CD14-positive monocyte (primary cell): ENCODE results near the gene KIDINS220. TPM values are rescaled to one million over a fixed set of nuclear protein-coding genes. Genes with fewer than 3 reads are reported as not detected.

ENCODE experiments used
- DNase-seq, 3 donors: peaks; one replicate each; pipeline ENCODE4 v3.0.0-alpha.2; 2011 to 2022
- H2AFZ ChIP-seq: 2 replicates; pipeline ENCODE4 v1.6.0; 2012; ENCODE audit warnings: mild to moderate bottlenecking, low read depth, low read length, inconsistent platforms; ENCODE audit not compliant: insufficient read depth, poor library complexity, severe bottlenecking
- H3K27ac ChIP-seq, 2 donors: 1 replicate in 1 of 2; 2 replicates in 1 of 2; pipeline ENCODE4 v1.5.1; 2012 to 2013; ENCODE audit warnings: low read length in 2 of 2, control low read depth in 1 of 2, inconsistent platforms in 1 of 2, low read depth in 1 of 2, mild to moderate bottlenecking in 1 of 2
- H3K27me3 ChIP-seq, 2 donors: one replicate each; pipeline versions ENCODE4 v1.6.0 to v1.6.1; 2011 to 2013; ENCODE audit warnings: low read length in 2 of 2; ENCODE audit not compliant: control insufficient read depth in 2 of 2, insufficient read depth in 2 of 2
- H3K36me3 ChIP-seq, 2 donors: replicated peaks in 1 of 2; 1 replicate in 1 of 2; 2 replicates in 1 of 2; pipeline versions ENCODE4 v1.5.1 to v1.6.1; 2012 to 2013; ENCODE audit warnings: low read length in 2 of 2, control low read depth in 1 of 2, inconsistent platforms in 1 of 2, mild to moderate bottlenecking in 1 of 2; ENCODE audit not compliant: insufficient read depth in 2 of 2, control insufficient read depth in 1 of 2
- H3K4me1 ChIP-seq, 2 donors: 1 replicate in 1 of 2; 2 replicates in 1 of 2; pipeline versions ENCODE4 v1.5.1 to v1.6.1; 2012 to 2013; ENCODE audit warnings: low read length in 2 of 2, control low read depth in 1 of 2, inconsistent platforms in 1 of 2, mild to moderate bottlenecking in 1 of 2, moderate library complexity in 1 of 2; ENCODE audit not compliant: insufficient read depth in 2 of 2, control insufficient read depth in 1 of 2
- H3K4me2 ChIP-seq: replicated peaks from 2 replicates; pipeline ENCODE3; 2012; ENCODE audit warnings: low read length, moderate library complexity, mild to moderate bottlenecking; ENCODE audit not compliant: poor library complexity, severe bottlenecking; ENCODE audit errors: extremely low read depth
- H3K4me3 ChIP-seq, 3 experiments: fragments of 200-600 bp in 1 of 3; sonication (generic) in 1 of 3; replicated peaks in 1 of 3; 1 replicate in 2 of 3; 2 replicates in 1 of 3; pipeline ENCODE4 v1.5.1; 2011 to 2013; ENCODE audit warnings: low read length in 3 of 3, mild to moderate bottlenecking in 3 of 3, control low read depth in 2 of 3, low read depth in 2 of 3, inconsistent platforms in 1 of 3, moderate library complexity in 1 of 3
- H3K79me2 ChIP-seq: 2 replicates; pipeline ENCODE4 v1.6.0; 2012; ENCODE audit warnings: mild to moderate bottlenecking, control low read depth, inconsistent platforms, low read length, moderate library complexity; ENCODE audit not compliant: insufficient read depth
- H3K9ac ChIP-seq: 2 replicates; pipeline ENCODE4 v1.6.0; 2017; ENCODE audit warnings: low read length, mild to moderate bottlenecking; ENCODE audit not compliant: insufficient read depth, poor library complexity, severe bottlenecking
- H3K9me3 ChIP-seq, 2 donors: replicated peaks in 1 of 2; 1 replicate in 1 of 2; 2 replicates in 1 of 2; pipeline versions ENCODE4 v1.5.1 to v1.6.1; 2012 to 2013; ENCODE audit warnings: low read length in 2 of 2, control low read depth in 1 of 2; ENCODE audit not compliant: control insufficient read depth in 1 of 2, insufficient read depth in 1 of 2
- H4K20me1 ChIP-seq: 2 replicates; pipeline ENCODE4 v1.6.0; 2012; ENCODE audit warnings: mild to moderate bottlenecking, low read length, control low read depth, moderate library complexity; ENCODE audit not compliant: insufficient read depth
- H3K27ac Mint-ChIP-seq, 7 donors: one replicate each; pipeline ENCODE4 v1.8.0; 2020; ENCODE audit warnings: mild to moderate bottlenecking in 7 of 7, mixed read lengths in 7 of 7, moderate library complexity in 6 of 7, inconsistent platforms in 2 of 7
- H3K27me3 Mint-ChIP-seq, 3 donors: one replicate each; pipeline ENCODE4 v1.8.0; 2021 to 2022; ENCODE audit warnings: low read depth in 3 of 3, mild to moderate bottlenecking in 3 of 3, mixed read lengths in 3 of 3, moderate library complexity in 3 of 3, inconsistent platforms in 1 of 3
- H3K36me3 Mint-ChIP-seq, 2 donors: one replicate each; pipeline ENCODE4 v1.8.0; 2020; ENCODE audit warnings: mixed read lengths in 2 of 2, inconsistent platforms in 1 of 2, mild to moderate bottlenecking in 1 of 2
- H3K4me1 Mint-ChIP-seq: one replicate; pipeline ENCODE4 v1.8.0; 2020; ENCODE audit warnings: mild to moderate bottlenecking, mixed read lengths
- H3K4me3 Mint-ChIP-seq, 2 donors: one replicate each; pipeline ENCODE4 v1.8.0; 2020; ENCODE audit warnings: mild to moderate bottlenecking in 2 of 2, mixed read lengths in 2 of 2, moderate library complexity in 1 of 2
- H3K9me3 Mint-ChIP-seq, 7 donors: one replicate each; pipeline ENCODE4 v1.8.0; 2020 to 2022; ENCODE audit warnings: mixed read lengths in 7 of 7, mild to moderate bottlenecking in 6 of 7, moderate library complexity in 6 of 7, inconsistent platforms in 2 of 7
- CTCF ChIP-seq: fragments of 200-600 bp; IDR thresholded peaks from one replicate; pipeline ENCODE4 v1.8.0; 2022; ENCODE audit warnings: antibody characterized with exemption, mild to moderate bottlenecking
- WGBS: methylation state at CpG from one replicate; pipeline ENCODE4 v1.1.5; 2013; ENCODE audit warnings: missing lambda C conversion rate; ENCODE audit not compliant: insufficient coverage; 5-methylcytosine and 5-hydroxymethylcytosine counted together
- intact Hi-C, 2 donors: fragments of 100-400 bp; cut with micrococcal nuclease; formaldehyde crosslinking; loops; one replicate each; pipeline versions ENCODE4 v1.15.0 to v1.15.1; 2023
- polyA plus RNA-seq, 3 donors: library from polyadenylated mRNA; depleted of rRNA in 1 of 3; unstranded in 2 of 3; stranded (reverse) in 1 of 3; fragments of 300-500 nt in 2 of 3; fragments of >200 nt in 1 of 3; fragmentation: Illumina TruSeq in 2 of 3; gene quantifications; 1 replicate in 2 of 3; 2 replicates in 1 of 3; pipeline ENCODE4 v1.2.3, GENCODE V29; 2012 to 2021

KIDINS220 gene
- polyA plus RNA-seq, 3 donors = 12.1 to 26.7 (median 26.3) TPM

DNA sequence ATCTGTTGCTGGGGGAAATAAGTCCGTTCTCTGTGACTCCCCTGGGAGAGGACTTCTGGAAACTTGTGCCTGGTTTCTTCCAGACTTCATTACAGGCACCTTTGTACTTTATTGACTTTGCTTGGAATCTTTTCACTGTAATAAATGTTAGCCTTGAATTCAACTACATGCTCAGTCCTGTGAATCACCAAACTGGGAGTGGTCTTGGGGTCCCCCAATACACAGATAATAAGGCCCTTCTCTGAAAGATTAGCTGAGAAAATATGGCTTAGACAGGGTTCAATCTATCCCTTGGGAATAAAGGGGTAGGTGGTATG lies 48.7 kb upstream of the KIDINS220 start:
- H3K4me1 Mint-ChIP-seq = no peaks in the 10 kb centered on the region
- H3K27ac ChIP-seq = no peak overlapping the region
- peaks cover 0 to 2% (median 1%) of the 10 kb centered on the region in 3 donors for H3K27me3 Mint-ChIP-seq
- no peaks in the 10 kb centered on the region for H4K20me1 ChIP-seq
- H3K9me3 Mint-ChIP-seq = peaks cover 0 to 4% (median 0%) of the 10 kb centered on the region in 7 donors
- no peaks in the 10 kb centered on the region for H3K9me3 ChIP-seq
- H3K36me3 ChIP-seq = peaks cover under 1 to 7% of the 10 kb centered on the region in 2 donors
- no peaks in the 10 kb centered on the region for H3K79me2 ChIP-seq
- intact Hi-C loops = no loop called here
- no peak overlapping the region for H3K4me3 Mint-ChIP-seq
- H3K27ac Mint-ChIP-seq = peak overlapping the region in 2 of 7 donors; percentile 30 to 37
- H2AFZ ChIP-seq = no peak overlapping the region
- no peak overlapping the region for H3K9ac ChIP-seq
- TF ChIP-seq CTCF = no peak
- no peak overlapping the region for H3K4me3 ChIP-seq
- peaks cover 29% of the 10 kb centered on the region in 2 donors for H3K36me3 Mint-ChIP-seq
- no peaks in the 10 kb centered on the region for H3K27me3 ChIP-seq
- no peaks in the 10 kb centered on the region for H3K4me1 ChIP-seq
- no peak overlapping the region for H3K4me2 ChIP-seq
- DNase-seq = no peak
- WGBS = no CpG with 5 or more reads among the region's 1 CpG

GRCh38 chr2:8885449-8886201 lies 48.2 kb upstream of the KIDINS220 start:
- H3K9me3 Mint-ChIP-seq = peaks cover 0 to 4% (median 0%) of the 10 kb centered on the region in 7 donors
- no peak overlapping the region for H3K4me3 Mint-ChIP-seq
- Histone ChIP-seq H3K9ac (no peak overlapping the region), H3K4me3 (no peak overlapping the region), H3K4me2 (no peak overlapping the region), H3K9me3 (no peaks in the 10 kb centered on the region), H3K27me3 (no peaks in the 10 kb centered on the region), H3K27ac (no peak overlapping the region), H4K20me1 (no peaks in the 10 kb centered on the region), H3K79me2 (no peaks in the 10 kb centered on the region), H3K4me1 (no peaks in the 10 kb centered on the region), H2AFZ (no peak overlapping the region), H3K36me3 (peaks cover 5 to 13% of the 10 kb centered on the region in 2 donors)
- WGBS = 100% methylated on average over 4 of the region's 7 CpGs
- peak overlapping the region in 1 of 7 donors; percentile 66 for H3K27ac Mint-ChIP-seq
- intact Hi-C loops = no loop called here
- TF ChIP-seq CTCF = no peak
- peaks cover 0 to 2% (median 1%) of the 10 kb centered on the region in 3 donors for H3K27me3 Mint-ChIP-seq
- DNase-seq = no peak
- no peaks in the 10 kb centered on the region for H3K4me1 Mint-ChIP-seq
- peaks cover 32 to 35% of the 10 kb centered on the region in 2 donors for H3K36me3 Mint-ChIP-seq
